Measurements from ENCODE around the gene ANAPC13.

The ANAPC13 gene

DNA sequence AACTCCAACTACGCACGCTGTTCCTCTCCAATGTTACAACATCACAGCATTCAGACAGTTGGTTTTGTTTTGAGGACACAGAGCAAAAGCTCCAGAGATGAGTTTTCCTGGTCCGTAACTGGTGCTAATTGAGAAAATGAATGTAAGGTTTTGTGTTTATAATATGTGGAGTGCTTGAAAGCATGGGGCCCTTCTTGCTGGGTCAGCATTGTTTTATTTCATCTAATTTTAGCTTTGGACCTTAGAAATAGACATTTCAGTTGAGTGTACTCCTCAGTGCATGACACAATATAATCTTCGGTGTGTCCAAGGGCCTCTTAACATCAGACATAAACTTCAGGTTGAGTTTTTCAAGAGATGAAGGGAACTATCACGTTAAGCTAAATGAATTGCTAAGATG, 37.1 kb downstream of the ANAPC13 start:
- DNase-seq = no peak

DNA sequence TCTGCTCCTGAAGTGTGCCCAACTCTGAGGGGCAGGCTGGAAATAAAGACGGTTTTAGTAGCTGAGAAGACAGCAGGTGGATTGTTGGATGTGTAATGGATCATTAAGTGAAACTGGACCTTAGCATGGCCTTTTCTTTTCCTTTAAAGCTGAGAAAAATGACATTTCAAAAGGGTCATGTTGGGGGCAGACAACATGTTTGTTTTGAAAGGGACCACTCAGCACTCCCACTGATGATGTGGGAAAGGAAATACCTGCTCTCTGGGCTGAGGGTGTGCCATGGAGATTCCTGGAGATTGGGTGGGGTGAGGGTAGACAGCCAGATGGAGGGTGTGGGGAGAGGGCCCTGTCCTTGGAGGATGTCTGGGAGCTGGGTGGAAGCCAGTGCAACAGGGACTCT, 38.4 kb downstream of the ANAPC13 start:
- no peak for DNase-seq

DNA sequence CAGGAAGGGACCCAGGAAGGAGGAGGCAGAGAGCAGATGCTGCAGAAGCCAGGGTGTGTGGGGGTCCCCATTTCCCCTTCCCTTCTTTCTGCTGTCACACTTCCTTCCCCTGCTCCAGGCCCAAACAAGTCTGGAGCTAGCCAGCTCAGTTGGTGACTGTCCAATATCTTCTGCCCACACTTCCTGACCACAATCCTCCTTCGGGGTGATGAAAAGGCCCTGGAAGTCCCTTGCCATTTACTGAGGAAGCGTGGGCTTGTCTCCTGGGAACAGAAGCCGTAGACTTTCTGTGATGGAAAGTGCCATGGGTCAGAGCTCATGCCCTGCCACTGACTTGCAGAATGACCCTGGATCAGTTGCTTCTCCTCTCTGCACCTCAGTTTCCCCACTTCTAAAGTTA, 39.0 kb downstream of the ANAPC13 start:
- no peak for DNase-seq

DNA sequence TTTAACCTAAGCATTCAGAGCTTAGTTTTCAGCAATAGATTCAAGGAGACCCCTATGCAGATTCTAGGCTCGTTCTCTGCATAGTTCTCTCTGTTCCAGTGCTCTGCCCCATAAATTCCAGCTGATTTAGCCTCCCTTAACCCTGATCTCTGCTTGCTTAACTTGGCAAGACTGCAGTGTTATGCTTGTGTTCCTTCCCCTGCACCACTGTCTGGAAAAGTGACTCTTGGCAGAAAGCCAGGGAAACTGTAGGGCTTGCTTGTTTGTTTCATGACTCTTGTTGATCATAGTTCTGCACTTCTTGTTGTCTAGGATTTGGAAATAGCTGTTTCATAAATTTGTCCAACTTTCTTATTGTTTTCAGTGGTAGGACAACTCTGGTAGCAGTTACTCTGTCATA, 40.1 kb downstream of the ANAPC13 start:
- DNase-seq = no peak

DNA sequence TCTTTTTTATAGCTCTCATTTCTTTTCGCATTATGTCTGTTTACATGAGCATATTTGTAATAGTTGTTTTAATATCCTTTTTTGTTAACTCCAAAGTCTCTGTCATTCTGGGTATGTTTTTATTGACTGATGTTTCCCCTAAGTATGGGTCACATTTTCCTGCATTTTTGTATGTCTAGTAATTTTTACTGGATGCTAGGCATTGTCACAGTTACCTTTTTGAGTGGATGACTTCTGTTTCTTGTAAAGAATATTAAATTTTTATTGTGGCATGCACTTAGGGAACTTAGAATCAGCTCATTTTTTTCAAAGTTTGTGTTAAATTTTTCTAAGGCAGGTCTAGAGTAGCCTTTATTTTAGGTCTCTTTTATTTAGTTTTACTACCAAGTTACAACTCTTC, 40.7 kb downstream of the ANAPC13 start:
- no peak for DNase-seq

DNA sequence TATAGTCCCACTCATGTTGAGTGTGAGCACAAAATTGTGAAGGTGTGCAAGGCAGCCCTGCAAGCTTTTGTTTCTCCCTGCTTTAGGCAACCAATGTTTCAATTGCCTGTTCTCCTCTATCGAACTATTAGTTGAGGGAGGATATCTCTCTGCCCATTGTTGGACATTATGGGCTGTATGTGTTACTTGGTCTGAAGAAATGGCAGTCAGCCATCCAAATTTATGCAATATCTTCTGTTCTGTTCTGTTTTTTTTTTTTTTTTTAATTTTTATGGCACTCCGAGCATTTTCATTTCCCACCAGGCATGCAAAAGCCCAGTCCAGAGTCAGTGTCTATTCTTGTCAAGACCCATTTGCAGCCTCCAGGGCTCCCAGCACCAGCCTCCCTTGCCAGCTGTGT, 44.0 kb downstream of the ANAPC13 start:
- no peak for DNase-seq

DNA sequence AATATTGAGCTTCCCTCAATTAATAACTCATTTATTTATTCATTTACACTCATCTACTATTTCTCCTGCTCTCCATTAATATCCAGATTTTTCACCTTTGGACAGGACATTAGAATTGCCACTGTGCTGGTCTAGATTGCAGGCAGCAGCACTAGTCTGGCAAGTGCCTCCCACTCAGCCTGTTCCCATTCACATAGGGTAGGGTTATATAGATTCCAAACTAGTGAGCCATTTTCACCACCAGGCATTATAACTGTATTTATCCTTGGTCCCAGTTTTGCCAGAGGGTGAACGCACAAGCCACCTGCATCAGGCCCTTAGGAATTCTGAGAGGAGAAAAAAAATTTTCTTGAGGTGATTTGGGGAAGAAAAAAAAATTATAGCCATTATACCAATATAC, 44.5 kb downstream of the ANAPC13 start:
- no peak for DNase-seq

DNA sequence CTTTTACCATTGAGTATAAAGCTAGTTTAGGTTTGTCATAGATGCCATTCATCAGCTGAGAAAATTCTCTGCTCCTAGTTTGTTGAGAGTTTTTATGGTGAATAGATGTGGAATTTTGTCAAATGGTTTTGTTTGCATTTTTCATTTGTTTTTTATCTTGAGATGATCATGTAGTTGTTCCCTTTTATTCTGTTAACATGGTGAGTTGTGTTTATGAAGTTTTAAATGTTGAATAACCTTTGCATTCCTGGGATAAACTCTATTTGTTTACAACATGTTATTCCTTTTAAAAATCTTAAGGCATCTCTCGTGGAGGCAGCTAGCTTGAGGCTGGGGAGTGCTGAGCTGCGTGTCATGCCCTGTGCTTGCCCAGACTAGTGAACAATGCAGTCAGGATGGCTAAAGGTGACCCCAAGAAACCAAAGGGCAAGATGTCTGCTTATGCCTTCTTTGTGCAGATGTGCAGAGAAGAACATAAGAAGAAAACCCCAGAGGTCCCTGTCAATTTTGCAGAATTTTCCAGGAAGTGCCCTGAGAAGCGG, 48.5 kb downstream of the ANAPC13 start:
- no peak for DNase-seq

DNA sequence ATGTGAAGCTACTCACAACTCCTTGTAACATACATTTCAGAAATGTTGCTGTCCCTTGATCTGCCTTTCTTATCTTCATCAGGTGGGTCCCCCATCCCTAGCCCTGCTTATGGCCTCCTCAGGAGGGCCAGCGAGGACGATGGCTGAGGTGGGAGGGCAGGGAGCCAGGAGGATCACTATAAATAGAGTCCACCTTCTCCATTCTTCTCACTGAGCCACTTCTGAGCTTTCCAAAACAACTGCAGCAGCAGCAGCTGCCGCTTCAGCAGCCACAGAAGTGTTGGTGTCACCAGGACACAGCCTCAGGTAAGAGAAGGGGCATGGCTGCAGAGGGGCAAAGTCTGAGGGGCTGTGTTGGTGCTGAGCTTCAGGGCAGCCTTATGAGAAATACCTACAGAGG, 53.5 kb downstream of the ANAPC13 start:
- no peak for DNase-seq

DNA sequence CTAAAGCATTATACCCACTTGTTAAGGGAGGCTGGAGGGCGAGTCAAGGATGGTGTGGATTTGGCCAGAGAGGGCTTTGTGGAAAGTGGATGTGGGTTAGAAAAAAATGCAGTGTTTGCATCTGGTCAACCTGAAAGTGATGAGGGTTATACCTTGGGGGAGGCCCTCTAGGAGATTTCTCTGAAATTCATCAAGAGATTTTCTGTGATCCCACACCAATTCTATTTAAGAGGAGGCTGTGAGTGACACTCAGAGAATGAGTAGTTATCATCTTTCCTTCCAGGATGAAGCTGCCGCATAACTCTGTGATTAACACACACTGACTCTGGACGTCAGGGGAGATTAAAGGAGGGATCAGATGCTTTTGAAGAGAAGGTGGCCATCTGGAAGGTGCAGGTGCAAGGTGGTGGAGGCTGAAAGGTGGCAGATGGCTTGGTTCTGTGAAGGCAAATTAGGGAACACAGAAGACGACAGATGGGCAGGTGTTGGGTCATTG, 54.8 kb downstream of the ANAPC13 start:
- DNase-seq = no peak

DNA sequence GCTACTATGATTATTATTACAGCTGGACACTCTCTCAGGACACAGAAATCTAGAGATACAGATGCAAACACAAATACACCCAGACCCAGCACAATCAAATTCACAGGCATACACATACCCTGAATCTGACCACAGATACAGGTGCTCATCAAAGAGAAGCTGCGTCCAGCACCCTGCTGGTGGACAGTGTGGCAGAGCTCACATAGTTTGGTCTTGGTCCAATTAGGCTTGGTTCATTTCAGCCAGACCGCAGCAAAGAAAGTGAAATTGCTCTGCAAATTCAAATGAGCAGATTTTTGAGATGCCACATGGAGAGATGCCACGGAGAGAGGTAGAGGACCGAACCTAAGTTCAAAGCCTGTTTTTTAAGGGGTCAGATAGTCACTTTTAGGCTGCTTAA, 55.6 kb downstream of the ANAPC13 start:
- DNase-seq = no peak

DNA sequence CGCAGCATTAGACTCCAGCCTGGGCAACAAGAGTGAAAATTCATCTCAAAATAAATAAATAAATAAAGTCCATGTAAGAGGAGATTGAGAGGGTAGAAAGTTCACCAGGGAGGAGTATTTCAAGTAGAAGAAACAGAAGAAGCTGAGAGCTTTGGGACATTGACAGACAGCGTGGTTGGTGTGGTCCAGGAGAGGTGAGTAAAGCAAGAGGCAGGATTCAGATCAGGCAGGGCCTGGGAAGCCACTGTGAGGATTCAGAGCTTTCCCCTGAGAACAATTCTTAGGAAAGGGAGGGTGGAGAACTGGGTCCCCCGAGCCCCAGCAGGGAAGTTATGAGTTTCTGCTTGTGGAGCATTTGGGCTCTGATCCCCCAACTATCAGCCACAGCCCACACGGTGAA, 57.4 kb downstream of the ANAPC13 start:
- no peak for DNase-seq

Measured in NCI-H187 (cell line).